Stimulated activated naive CD4-positive, alpha-beta T cell (primary cell): ENCODE results near the gene RBM44.
A peak's percentile ranks its signal among the peaks of the same experiment; 100 is the strongest.
"Not testable (repeated sequence)": the region's sequence is repeated elsewhere in the genome, so short reads cannot be mapped to it uniquely, and the experiment has no call there.

Experiments
- DNase-seq, 6 experiments: peaks; one replicate each; lab custom pipeline; 2025; lab: John Stamatoyannopoulos, UW

Gene RBM44

GRCh38 chr2:237798236-237799059, at the start of gene RBM44:
Gene RBM44 (plus strand): TSS chr2:237798779. CDS start chr2:237813610, 14,831 bp downstream.
- DNase-seq: no peak

GRCh38 chr2:237749002-237749401, 49.6 kb upstream of the RBM44 start:
- DNase-seq: no peak

- no peak for DNase-seq
Observed at GRCh38 chr2:237749961-237750360, 48.6 kb upstream of the RBM44 start.

- not testable (repeated sequence) for DNase-seq
Observed at GRCh38 chr2:237750441-237750840, 48.1 kb upstream of the RBM44 start.

DNA sequence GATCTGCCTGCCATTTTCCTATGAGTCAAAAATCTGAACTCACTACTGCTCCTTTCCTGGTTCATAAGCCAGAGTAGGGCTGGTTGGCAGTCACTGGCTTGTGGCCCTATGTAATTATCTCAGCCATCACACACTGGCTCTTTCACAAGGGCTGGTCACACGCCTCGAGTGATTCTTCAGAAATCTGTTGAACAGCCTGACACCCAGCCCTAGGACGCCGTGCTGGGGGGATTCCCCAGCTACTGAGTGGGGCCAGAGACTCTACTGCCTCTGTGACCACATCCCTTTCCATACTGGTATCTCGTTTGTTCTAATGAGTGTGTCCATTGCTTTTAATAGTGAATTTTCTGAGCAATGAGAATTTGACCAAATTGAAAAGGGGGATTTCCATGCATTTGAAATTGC, 45.8 kb upstream of the RBM44 start:
- DNase-seq: no peak

GRCh38 chr2:237754182-237754581, 44.4 kb upstream of the RBM44 start:
- DNase-seq: no peak

DNA sequence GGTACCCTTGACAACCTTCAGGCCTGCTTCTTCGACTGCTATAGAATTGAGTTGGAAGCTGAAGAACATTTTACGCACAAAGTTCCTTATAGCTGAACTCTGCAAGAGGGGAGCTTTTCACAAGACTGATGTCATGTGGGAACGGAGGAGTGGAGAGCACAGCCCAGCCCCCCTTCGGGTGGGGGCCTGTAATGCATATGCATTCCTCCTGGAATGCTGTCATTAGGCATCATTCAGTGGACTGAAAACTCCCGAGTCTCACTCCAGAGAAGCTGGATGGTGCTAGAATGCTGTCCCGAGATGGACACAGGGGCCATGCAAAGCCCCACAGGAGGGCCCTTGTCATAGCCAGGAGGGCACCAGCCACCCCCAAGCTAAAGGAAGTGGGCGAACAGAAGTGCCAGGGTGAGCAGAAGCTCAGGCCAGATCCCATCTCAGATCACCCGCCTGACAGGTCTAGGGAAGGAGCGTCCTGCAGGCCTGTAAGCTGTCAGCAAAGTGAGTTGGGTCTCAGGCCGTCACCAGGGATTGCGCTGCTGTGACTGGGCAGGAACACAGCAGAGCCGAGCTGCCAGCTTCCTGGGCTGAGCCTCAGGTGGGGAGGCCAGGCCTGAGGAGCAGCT, 43.8 kb upstream of the RBM44 start:
- no peak for DNase-seq

DNA sequence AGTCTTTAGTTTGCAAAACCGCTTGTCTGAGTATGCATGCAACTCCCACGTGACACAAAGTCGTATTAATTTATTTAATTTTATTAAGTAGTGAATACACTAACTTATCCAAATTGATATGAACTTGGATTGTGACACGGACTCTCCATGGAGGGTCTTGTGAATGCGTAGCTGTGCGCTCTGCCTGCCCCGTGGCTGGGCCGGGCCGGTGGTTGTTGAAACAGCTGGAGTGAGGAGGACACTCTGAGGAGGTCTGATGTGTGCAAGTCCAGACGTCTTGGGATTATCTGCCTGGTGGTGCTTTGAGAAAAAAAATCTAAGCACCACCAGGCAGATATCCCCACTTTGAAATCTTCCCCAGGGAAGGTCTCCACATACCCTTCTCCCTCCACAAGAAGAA, 41.0 kb upstream of the RBM44 start:
- no peak for DNase-seq

DNA sequence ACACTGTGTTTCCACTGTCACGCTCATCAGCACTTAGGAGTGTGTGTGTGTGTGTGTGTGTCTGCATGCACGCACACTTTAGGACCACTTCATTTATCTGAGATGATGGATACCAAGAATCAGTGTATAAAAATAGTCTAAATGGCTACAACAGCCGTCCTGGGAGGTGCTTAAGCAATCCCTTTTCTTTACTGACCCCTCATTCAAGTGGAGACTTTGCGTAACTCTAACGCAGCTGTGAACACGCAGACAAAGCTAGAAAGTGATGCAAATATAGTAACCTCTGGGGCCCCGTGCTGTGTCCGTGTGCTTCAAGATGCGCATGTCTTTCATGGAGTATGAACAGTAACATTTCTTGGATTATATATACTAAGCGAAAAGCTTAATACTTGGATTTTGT, 40.4 kb upstream of the RBM44 start:
- no peak for DNase-seq

DNA sequence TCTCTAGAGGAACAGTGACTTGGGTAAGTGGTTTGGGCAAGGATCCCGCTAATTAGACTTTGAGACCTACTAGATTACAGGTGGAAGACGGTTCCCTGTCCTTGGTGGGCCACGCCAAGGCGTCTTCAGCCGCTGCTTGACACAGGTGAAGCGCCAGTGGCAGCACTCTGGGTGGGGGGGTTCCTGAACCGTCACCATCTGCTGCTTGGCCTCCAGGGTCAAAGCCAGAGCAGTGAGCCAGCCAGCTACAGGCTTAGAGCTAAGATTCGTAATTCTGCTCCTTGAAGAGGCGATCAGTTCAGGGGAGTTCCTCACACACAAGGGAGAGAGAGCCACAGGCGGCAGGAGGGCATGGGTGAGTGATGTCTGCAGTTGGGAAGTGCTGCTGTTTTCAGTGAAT, 39.4 kb upstream of the RBM44 start:
- no peak for DNase-seq

DNA sequence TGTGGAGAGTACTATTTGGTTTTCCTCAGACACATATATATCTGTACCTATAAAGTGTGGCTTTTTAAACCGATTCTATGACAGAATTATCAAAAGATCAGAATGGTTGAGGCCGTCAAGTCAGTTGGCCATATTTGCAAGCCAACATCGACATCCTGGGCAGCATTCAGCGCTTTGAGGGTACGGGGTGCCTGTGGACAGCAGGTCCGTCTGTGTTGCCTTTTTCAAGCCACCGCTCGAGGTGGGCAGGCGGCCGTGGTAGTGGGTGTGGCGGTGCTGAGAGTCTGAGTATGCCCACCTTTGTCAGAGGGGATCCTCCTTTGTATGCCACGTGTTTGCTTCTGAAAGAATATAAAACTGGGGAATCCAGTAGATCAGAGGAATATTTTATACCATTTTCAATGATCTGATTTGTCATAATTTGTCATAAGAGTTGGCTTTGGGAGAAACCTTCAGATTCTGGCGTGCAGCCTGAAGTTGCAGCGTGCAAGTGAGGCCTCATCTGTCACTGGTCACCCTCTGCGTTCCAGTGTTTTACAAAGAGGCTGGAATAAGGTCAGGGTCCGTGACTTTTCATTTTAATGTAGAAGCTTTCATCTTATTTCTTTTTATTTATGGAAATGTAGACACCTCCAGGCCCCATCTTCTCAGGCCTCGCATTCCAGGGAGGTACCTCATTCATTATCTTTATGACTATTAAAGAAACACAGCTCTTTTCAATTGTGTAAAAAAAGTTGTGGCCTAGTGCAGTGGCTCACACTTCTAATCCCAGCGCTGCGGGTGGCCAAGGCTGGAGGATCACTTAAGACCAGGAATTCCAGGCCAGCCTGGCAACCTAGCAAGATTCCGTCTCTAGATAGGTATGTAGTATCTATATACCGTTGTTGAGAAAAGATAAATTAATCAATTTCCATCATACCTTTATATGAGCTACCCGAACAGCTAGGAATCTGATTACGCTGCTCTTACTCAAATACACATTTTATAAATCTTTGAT, 37.8 kb upstream of the RBM44 start:
- no peak for DNase-seq

- DNase-seq: not testable (repeated sequence)
Observed at GRCh38 chr2:237762291-237763182, 36.0 kb upstream of the RBM44 start.

DNA sequence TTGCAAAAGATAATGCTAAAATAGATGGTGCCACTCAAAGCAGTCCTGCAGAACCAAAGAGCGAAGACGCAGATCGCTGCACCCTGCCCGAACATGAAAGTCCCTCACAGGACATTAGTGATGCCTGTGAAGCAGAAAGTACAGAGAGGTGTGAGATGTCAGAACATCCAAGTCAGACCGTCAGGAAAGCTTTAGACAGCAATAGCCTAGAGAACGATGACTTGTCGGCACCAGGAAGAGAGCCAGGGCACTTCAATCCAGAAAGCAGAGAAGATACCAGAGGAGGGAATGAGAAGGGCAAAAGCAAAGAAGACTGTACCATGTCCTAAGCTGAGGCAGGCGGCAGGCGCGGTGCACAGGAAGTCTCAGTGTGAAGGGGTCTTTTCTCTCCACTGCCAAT, 34.8 kb upstream of the RBM44 start:
- DNase-seq: no peak

- DNase-seq: not testable (repeated sequence)
Observed at GRCh38 chr2:237765122-237765521, 33.5 kb upstream of the RBM44 start.

GRCh38 chr2:237765875-237766274, 32.7 kb upstream of the RBM44 start:
- no peak for DNase-seq

GRCh38 chr2:237766340-237766739, 32.2 kb upstream of the RBM44 start:
- DNase-seq: no peak

GRCh38 chr2:237772513-237772912, 26.1 kb upstream of the RBM44 start:
- no peak for DNase-seq

GRCh38 chr2:237773826-237774225, 24.8 kb upstream of the RBM44 start:
- no peak for DNase-seq

GRCh38 chr2:237774811-237775553, 23.6 kb upstream of the RBM44 start:
- DNase-seq: peak in 3 of 6 experiments; percentile 4 to 19 (median 7)

DNA sequence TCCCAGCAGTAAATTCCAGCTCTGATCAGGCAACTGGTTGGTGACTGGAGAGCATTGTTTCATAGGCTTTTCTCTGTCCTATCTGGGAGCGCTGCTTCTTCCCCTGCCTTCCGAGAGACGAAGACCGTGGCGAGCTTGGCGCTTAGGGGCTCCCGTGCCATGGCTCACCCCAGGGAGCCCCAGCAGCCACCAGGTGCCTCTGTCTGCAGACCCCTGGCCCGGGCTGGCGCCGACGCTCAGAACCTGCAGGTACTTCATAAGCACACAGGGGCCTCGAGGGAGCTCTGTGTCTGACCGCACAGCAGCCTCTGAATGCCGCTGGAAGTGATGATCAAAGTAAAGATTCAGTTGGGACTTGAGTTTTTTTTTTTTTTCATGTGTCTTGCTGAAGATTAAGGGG, 19.1 kb upstream of the RBM44 start:
- no peak for DNase-seq

DNA sequence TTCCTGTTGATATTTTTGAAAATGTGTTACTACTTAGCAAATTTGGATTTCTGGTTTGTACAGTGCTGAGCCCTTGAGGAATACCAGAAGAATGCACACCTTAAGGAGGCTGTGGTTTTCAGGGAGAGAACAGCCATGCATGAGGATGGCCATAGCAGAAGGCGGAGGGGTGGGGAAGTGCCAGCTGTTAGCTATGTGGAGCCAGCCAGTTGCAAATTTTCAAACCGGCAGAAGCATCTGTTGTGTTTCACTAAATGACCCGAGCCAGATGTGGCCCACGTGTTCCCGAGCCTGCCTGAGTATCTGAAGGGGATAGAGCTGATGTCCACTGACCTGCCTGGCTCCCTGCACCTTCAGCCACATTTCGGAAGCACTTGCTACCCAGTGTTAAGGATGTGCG, 16.4 kb upstream of the RBM44 start:
- DNase-seq: no peak
